Gastroesophageal sphincter (tissue), 3 donors: ENCODE measurements around the gene GRIK2.

Experiments
- CTCF ChIP-seq, 4 experiments: fragments of 200-600 bp in 2 of 4; fragments of 450-650 bp in 2 of 4; sonication (generic) in 1 of 4; IDR thresholded peaks; one replicate each; pipeline ENCODE4 v1.5.1; 2017 to 2019; ENCODE audit warnings: antibody characterized with exemption in 4 of 4, mild to moderate bottlenecking in 2 of 4, moderate library complexity in 2 of 4
- POLR2A ChIP-seq, 2 donors: fragments of 450-650 bp; IDR thresholded peaks; one replicate each; pipeline ENCODE4 v1.6.1; 2017; ENCODE audit warnings: antibody characterized with exemption in 2 of 2, mild to moderate bottlenecking in 2 of 2, moderate library complexity in 1 of 2

GRCh38 chr6:101486726-101487125 lies 93.2 kb downstream of the GRIK2 start:
- TF ChIP-seq POLR2A (IDR thresholded peaks at IDR 0.05) (no peak), CTCF (IDR thresholded peaks at IDR 0.05) (no peak)
